Stimulated activated CD8-positive, alpha-beta memory T cell treated with anti-CD3 and anti-CD28 coated beads, Interleukin-12 subunit alpha, Interleukin-12 subunit beta, amount 100 ng/mL, for 4 hours (primary cell): Measurements from ENCODE around the gene WDR54.
"Not testable (repeated sequence)": the region's sequence is repeated elsewhere in the genome, so short reads cannot be mapped to it uniquely, and the experiment has no call there.

Experiments used
- DNase-seq: peaks from one replicate; pipeline ENCODE4 v3.0.0-alpha.2; 2020; ENCODE audit warnings: low read depth

Gene WDR54

GRCh38 chr2:74457129-74457548 lies 35.6 kb downstream of the WDR54 start:
- no peak for DNase-seq

DNA sequence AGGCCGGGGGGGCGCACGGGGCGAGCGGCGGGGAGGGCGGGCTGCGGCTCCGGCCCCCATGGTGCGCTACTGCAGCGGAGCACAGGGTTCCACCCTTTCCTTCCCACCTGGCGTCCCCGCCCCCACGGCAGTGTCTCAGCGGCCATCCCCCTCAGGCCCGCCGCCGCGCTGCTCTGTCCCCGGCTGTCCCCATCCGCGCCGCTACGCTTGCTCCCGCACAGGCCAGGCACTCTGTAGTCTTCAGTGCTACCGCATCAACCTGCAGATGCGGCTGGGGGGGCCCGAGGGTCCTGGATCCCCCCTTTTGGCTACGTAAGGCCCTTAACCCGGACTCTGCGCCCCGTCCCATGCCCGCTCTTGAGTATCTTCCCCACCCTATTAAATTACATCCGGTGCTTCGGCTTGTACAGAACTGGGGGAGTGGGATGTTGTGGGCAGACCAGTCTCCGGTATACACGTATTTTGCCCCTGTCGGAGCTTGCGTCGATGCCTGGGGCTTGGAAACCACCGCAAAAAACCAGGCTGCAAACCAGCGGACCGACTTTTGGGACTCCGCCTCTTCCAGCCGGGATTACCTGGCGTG lies 36.1 kb downstream of the WDR54 start:
- DNase-seq = peak; percentile 83

GRCh38 chr2:74458132-74458937 lies 36.8 kb downstream of the WDR54 start, which contains the start of gene WBP1:
Gene WBP1, plus strand, starts transcription at chr2:74458438. Its CDS starts 165 bp downstream, at chr2:74458603.
- DNase-seq = peak; percentile 96

- DNase-seq = no peak
Observed at GRCh38 chr2:74458938-74459363, 37.4 kb downstream of the WDR54 start.

- DNase-seq = not testable (repeated sequence)
Observed at GRCh38 chr2:74459503-74460118, 38.1 kb downstream of the WDR54 start.

- DNase-seq = not testable (repeated sequence)
Observed at GRCh38 chr2:74460187-74460586, 38.7 kb downstream of the WDR54 start.

DNA sequence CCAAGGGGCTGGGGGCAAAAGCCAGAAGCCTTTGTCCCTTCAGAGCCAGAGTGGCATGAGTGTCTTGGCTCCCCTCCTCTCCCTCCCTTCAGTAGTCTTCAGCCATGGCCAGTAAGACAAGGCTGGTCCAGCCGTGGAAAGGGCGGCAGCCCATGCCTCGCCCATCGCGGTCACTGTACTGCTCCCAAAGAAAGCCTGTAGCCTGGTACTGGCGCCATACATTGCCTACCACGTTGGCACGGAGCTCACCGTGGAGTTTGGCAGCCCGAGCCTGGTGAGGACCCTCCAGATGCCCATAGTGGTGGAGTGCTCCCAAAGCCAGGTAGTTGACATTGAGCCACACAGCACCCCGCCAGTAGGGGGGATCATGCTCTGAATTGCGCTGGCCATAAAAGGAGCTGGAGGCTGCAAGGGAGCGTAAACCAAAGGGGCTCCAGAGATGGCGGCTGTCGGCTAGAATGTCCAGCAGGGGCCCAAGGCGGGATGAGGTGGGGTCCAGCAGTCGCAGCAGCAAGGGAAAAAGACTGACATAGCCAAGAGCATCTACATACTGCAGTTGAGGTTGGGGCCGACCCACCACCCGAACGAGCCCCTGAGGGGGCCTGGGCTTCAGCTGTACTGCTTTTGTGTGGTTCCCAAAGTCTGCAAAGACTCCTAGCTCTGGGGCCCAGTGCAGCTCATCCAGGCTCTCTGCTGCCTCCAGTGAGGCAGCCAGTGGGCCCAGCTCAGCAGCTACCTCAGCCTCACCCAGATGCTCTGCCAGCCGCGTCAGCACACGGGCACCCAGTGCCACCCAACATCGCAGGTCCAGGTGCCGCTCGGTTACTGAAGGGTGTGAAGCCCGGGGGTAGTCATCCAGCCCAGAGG lies 39.9 kb downstream of the WDR54 start:
- DNase-seq = no peak

- DNase-seq = no peak
Observed at GRCh38 chr2:74462054-74462785, 40.7 kb downstream of the WDR54 start.

GRCh38 chr2:74462786-74463105 lies 41.2 kb downstream of the WDR54 start:
- DNase-seq = no peak

- DNase-seq = no peak
Observed at GRCh38 chr2:74464406-74464805, 42.9 kb downstream of the WDR54 start.

DNA sequence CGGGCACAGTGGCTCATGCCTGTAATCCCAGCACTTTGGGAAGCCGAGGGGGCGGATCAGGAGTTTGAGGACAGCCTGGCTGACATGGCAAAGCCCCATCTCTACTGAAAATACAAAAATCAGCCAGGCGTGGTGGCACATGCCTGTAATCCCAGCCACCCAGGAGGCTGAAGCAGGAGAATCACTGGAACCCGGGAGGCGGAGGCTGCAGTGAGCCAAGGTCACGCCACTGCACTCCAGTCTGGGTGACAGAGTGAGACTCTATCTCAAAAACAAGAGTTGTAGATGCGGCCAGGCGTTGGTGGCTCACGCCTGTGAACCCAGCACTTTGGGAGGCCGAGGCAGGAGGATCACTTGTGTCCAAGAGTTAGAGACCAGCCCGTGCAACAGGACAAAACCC lies 49.2 kb downstream of the WDR54 start:
- not testable (repeated sequence) for DNase-seq

DNA sequence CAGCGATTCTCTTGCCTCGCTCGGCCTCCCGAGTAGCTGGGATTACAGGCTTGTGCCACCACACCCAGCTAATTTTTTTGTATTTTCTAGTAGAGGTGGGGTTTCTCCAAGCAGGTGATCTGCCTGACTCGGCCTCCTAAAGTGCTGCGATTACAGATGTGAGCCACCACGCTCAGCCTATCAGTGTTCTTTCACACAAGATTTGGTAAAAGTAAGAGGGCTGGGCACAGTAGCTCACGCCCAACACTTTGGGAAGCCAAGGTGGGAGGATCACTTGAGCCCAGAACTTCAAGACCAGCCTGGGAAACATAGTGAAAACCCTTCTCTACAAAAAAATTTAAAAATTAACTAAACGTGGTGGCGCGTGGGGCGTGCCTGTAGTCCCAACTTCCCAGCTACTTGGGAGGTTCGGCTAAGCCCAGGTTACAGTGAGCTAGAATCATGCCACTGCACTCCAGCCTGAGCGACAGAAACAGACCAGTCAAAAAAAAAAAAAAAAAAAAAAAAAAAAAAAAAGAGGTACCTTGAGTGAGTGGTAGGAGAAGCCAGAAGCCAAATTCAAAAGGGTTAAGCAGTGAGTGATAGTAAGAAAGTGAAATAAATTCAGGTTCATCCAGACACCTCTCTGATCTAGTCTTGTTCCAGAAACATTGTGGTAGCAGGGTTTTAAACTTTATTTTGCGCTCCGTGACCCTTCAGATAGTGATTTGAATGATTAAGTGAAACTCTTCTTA lies 50.0 kb downstream of the WDR54 start:
- DNase-seq = no peak

GRCh38 chr2:74472086-74472944 lies 50.8 kb downstream of the WDR54 start, which contains the start of gene MRPL53:
Gene MRPL53, minus strand, starts transcription at chr2:74472680. Its CDS starts 20 bp downstream, at chr2:74472660.
- peak; percentile 88 for DNase-seq

DNA sequence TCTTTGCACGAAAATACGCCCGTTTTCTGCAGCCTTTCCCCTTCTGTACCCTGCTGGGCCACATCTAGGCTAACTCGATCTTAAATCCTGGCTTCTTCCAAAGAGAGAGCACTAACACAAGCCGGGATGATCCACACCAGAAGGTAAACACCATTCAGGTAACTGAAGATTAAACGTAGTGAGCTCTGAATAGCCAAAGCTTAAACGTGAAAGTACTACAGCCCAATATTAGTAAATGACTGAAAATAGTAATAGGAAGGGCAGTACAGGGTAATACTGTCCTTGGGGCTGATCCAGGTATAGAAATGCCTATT lies 51.4 kb downstream of the WDR54 start:
- no peak for DNase-seq

DNA sequence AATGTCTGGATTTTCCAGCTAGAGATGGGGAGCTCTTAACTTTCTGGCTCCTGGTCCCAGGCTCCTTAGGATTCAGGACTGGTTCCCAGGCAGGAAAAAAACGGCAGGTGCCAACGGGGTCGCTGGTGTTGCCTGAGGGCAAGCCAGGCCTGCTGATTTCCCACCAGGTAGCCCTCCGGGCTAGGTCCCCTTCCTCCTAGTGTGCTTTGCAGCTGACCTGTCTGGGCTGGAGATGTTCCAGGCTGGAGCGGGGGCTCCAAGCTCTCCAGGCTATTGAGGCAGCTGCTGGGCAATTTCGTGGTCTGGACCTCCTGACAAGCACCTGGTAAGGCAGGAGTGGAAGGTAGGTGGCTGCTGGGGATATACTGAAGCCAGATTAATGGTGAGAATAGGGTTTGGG lies 53.0 kb downstream of the WDR54 start:
- no peak for DNase-seq

DNA sequence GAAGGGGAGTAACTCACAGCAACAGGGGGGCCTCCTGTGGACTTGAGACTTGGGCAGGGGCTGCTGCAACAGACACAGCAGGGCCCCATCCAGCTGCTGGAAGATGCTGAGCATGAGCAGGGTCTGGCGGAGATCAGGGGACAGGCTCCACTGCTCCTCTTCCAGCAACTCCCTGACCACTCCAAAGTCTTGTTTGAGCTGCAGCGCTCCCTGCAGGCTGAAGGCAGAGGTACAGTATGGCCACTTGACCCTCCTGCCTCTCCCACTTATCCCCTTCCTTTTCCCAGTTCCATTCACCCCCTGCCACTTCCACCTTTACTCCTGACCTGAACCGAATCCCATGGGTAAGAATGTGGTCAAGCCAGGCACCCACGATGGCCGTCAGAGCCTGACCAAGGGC lies 53.4 kb downstream of the WDR54 start:
- DNase-seq = no peak
